CD4-positive, alpha-beta T cell treated with Interleukin-17A for 4 hours (primary cell): ENCODE measurements around the gene HMGB4.

Experiments
- DNase-seq: peaks from one replicate; pipeline ENCODE4 v3.0.0-alpha.2; 2020; ENCODE audit warnings: mixed read lengths

Gene HMGB4

DNA sequence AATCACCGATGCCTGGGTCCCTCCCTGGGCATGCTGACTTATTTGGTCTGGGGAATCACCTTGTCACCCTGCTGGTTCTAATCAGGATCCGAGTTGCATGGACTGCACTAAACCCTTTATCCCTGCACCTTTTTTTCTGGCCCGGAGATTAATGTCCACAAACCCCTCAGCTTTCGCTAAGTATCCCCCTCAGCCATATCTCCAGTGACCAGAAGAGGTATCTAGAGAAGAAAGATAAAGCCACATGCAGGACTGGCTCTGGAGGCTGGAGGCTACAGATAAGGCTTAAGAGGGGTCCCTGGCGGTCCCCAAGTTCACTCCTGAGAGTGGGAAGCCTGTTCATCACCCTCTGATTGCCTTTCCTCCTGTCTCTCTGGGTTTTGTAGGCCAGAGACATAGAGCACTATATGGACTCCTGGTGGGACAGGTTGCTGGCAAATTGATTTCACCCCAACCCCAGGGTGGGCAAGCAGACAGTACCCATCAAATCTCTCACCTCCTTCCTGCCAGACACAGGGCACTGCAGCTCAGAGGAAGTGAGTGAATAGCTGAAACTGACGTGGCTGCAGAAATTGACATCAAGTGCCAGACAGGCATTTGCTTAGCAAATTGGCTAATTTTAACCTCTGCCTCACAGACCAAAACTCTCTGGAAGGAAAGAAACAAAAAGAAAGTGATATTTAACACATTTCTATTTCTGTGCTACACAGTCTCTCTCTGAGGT, 38.8 kb downstream of the HMGB4 start:
- no peak for DNase-seq

DNA sequence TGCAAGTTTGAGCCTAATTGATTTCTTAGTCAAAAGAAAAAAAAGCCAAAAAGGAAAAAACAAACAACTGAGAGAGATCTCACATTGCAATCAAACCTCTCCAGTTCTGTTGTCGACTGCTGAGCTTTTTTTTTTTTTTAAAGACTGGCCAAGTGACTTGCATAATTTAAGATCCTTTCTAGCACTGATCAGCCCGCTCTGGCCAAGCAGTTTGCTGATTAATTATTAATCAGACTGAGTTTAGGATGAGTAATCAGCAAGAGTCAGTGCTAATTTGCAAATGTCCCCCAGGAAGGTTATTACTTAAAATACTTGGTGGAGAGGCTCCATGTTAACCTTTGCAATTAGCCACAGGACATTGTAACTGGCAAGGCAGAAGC, 39.3 kb downstream of the HMGB4 start:
- DNase-seq = no peak

DNA sequence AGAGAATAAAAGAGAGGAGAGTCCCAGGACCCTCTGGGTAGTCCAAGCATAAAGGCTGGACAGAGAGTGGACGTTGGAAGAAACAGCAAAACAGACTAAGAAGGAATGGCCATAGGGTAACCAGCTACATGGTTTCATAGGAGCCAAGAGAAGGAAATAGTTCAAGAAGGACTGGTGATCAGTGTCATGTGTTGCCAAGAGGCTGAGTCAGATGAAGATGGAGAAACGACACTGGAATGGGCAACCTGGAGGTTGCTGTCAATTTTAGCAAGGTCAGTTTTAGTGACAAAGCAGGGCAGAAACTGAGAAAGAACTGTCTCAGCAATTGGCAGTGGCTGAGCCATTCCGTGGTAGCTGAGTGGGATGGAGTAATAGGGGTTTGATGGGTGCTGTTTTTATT, 41.4 kb downstream of the HMGB4 start:
- no peak for DNase-seq

DNA sequence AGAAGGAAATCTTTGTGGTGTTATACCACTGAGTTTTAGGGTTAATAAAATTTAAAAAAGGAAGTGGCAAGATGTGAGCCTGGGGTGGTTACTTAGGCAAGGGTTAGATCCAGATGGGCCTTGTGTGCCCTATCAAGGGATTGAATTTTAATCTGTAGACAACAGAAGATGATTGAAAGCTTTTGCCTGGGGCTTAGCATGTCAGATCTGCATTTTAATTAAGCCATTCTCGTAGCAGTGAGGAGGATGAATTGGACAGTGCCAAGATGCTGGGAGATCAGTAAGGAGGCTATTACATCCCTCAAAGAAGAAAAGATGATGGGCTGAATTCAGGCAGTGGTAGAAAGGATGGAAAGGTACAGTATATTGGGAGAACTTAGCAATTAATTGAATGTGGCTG, 42.3 kb downstream of the HMGB4 start:
- DNase-seq = no peak

DNA sequence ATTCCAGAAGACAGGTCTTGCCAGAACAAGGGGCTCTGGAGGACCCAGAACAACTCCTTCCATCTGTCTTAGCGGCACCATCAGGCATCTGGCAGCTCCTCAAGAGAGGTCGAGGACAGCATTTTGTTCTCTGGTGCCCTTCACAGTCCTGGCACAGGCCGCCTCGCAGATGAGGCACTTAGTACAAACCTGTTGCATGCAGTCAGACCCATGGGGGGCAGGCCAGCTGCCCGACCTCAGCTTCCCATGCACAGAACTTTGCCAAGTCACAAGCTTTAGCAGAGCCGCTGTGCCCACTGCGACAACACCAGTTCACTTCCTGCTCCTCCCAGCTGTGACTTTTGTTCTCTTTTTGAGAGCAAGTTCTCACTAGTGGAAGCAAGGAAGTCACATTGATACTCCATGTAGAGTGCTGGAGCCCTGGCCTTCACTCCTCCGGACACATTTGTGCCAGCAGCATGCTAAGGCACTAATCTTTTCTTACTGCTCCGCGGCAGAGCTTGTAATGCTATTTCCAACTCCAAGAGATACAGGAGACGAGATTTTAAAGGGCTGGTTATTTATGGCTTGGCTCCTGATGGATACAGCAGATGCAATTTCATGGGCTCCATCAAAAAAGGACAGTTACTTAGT, 44.6 kb downstream of the HMGB4 start:
- DNase-seq = no peak
